OCI-LY7 (cell line): ENCODE measurements around the gene MAP4.

Experiments used
- EZH2phosphoT487 ChIP-seq: fragments of 200-600 bp; sonication (generic); IDR thresholded peaks from 2 replicates; pipeline ENCODE4 v1.6.1; 2018; ENCODE audit warnings: low read depth, borderline replicate concordance, mild to moderate bottlenecking, mixed run types, antibody characterized with exemption, low read length, moderate library complexity, mixed read lengths
- TF ChIP-seq, protein P1 (sequence below): fragments of 200-600 bp; sonication (generic); conservative IDR thresholded peaks from 2 replicates; pipeline ENCODE4 v1.5.1; 2014; ENCODE audit warnings: mild to moderate bottlenecking, antibody characterized with exemption, low read length, moderate library complexity, mixed read lengths

DNA sequence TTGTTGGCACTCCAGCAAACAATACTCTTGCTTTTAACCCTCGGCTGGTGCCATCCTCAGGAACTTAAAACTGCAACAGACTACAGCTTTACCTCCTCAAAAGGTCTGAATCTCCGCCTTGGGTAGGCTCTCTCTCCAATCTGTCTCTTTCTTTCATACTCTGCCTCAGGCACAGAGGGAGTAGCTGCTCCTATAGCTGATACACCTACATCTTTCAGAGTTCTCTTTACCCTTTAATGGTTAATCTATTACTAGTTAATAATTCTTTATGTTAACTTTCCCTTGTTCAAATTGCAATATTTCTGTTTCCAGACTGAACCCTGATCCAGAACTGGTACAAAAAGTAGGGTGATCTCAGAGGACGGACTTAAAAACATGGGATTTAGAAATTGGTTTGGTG, 66.2 kb downstream of the MAP4 start:
- TF ChIP-seq, protein P1, sequence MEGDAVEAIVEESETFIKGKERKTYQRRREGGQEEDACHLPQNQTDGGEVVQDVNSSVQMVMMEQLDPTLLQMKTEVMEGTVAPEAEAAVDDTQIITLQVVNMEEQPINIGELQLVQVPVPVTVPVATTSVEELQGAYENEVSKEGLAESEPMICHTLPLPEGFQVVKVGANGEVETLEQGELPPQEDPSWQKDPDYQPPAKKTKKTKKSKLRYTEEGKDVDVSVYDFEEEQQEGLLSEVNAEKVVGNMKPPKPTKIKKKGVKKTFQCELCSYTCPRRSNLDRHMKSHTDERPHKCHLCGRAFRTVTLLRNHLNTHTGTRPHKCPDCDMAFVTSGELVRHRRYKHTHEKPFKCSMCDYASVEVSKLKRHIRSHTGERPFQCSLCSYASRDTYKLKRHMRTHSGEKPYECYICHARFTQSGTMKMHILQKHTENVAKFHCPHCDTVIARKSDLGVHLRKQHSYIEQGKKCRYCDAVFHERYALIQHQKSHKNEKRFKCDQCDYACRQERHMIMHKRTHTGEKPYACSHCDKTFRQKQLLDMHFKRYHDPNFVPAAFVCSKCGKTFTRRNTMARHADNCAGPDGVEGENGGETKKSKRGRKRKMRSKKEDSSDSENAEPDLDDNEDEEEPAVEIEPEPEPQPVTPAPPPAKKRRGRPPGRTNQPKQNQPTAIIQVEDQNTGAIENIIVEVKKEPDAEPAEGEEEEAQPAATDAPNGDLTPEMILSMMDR: no peak
- TF ChIP-seq EZH2phosphoT487: no peak
